ENCODE results near the gene LYZL6.
A peak's percentile ranks its signal among the peaks of the same experiment; 100 is the strongest.

Gene LYZL6

DNA sequence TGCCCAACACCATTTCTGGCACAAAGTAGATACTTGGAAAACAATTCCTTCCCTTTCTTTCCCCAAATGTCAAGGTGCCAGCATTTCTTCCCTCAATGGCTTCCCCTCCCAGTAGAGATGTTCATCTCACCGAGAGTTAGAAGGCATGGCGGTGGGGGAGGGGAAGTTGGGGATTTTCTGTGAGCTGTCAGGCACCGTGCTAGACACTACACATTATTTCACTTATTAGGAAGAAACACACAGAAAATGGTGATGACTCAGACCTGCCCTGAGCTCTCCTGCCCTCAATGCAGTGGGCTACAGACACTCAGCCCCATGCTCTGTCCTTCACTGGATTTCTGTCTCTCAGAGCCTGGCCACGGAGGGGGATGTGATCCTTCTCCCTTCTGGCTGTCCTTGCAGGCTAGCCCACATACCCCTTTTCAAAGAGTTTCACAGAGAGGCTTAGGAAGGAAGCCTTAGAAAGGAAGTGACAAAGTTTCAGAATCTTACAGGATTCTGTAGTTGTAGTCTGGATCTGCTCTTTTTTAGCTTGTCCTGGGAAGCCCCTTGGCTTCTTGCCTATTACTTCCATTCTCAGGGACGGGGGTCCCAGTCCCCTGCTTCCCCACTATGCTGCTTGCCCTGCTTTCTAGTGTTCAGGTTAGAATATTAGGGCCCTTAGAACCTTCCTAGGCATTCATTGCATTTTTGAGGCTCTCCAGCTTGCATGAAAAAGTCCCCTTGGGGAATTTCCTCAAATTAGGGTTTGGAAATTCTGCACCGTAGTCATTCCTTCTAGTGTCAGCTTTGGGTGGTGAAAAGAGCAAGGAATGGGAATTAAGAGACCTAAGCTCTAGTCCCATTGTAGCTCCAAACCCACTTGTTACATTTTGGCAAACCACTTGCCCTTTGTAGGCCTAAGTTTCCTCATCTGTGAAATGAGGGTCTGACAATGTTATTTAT is 51.1 kb downstream of the LYZL6 start:
- ChIA-PET CTCF (interaction anchor here (0.9 kb wide), 1 partner anchor 11 kb away, joined by 3 read pairs; no protein-coding TSS in a partner anchor), POLR2A (no interaction called here)
- TF ChIP-seq, protein P1, sequence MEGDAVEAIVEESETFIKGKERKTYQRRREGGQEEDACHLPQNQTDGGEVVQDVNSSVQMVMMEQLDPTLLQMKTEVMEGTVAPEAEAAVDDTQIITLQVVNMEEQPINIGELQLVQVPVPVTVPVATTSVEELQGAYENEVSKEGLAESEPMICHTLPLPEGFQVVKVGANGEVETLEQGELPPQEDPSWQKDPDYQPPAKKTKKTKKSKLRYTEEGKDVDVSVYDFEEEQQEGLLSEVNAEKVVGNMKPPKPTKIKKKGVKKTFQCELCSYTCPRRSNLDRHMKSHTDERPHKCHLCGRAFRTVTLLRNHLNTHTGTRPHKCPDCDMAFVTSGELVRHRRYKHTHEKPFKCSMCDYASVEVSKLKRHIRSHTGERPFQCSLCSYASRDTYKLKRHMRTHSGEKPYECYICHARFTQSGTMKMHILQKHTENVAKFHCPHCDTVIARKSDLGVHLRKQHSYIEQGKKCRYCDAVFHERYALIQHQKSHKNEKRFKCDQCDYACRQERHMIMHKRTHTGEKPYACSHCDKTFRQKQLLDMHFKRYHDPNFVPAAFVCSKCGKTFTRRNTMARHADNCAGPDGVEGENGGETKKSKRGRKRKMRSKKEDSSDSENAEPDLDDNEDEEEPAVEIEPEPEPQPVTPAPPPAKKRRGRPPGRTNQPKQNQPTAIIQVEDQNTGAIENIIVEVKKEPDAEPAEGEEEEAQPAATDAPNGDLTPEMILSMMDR (IDR thresholded peaks at IDR 0.05; ENCODE audit: insufficient read depth, low read length, missing control alignments) = no peak
- no peak for DNase-seq (ENCODE audit: low read depth, low spot score)
- no peak overlapping the region for H3K4me3 ChIP-seq (ENCODE audit: low read depth, low read length)

DNA sequence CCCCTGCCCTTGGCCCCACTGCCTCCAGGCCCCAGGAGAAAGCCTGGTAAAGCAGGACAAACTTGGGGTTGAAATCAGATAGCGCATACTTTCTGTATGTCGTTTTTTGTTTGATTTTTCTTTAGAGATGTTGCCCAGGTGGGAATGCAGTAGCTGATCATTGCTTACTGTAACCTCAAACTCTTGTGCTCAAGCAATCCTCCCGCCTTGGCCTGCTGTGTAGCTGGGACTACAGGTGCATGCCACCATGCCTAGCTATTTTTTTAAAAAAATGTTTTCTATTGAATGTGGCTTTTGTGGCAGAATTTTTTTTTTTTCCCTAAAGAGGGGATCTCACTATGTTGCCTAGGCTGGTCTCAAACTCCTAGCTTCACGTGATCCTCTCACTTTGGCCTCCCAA is 52.2 kb downstream of the LYZL6 start:
- DNase-seq (ENCODE audit: low read depth, low spot score) = no peak
- H3K4me3 ChIP-seq (ENCODE audit: low read depth, low read length) = no peak overlapping the region
- ChIA-PET POLR2A (no interaction called here), CTCF (no interaction called here)
- TF ChIP-seq, protein P1 (IDR thresholded peaks at IDR 0.05; ENCODE audit: insufficient read depth, low read length, missing control alignments) = no peak

DNA sequence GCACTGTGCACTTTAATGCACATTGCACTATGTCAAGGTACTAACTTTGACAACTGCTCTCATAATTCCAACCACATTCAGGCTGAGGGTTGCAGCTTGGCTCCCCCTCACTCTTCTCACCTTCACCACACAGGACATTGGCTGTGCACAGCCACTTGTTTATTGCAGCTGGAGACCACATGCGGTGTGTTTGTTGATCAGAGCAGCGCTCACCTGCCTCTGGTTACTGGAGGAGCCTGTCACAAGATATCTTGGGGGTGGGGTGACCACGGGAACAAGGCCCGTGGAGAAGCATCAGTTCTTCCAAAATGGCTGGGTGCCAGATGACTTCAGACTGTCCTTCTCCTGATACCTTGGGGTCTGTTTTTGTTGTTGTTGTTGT is 52.7 kb downstream of the LYZL6 start:
- POLR2A ChIA-PET = no interaction called here
- no peak for DNase-seq (ENCODE audit: low read depth, low spot score)
- no peak overlapping the region for H3K4me3 ChIP-seq (ENCODE audit: low read depth, low read length)
- TF ChIP-seq, protein P1 (IDR thresholded peaks at IDR 0.05; ENCODE audit: insufficient read depth, low read length, missing control alignments) = no peak
- CTCF ChIA-PET = interaction anchor here (0.6 kb wide), 1 partner anchor 42 kb away, joined by 3 read pairs; no protein-coding TSS in a partner anchor

DNA sequence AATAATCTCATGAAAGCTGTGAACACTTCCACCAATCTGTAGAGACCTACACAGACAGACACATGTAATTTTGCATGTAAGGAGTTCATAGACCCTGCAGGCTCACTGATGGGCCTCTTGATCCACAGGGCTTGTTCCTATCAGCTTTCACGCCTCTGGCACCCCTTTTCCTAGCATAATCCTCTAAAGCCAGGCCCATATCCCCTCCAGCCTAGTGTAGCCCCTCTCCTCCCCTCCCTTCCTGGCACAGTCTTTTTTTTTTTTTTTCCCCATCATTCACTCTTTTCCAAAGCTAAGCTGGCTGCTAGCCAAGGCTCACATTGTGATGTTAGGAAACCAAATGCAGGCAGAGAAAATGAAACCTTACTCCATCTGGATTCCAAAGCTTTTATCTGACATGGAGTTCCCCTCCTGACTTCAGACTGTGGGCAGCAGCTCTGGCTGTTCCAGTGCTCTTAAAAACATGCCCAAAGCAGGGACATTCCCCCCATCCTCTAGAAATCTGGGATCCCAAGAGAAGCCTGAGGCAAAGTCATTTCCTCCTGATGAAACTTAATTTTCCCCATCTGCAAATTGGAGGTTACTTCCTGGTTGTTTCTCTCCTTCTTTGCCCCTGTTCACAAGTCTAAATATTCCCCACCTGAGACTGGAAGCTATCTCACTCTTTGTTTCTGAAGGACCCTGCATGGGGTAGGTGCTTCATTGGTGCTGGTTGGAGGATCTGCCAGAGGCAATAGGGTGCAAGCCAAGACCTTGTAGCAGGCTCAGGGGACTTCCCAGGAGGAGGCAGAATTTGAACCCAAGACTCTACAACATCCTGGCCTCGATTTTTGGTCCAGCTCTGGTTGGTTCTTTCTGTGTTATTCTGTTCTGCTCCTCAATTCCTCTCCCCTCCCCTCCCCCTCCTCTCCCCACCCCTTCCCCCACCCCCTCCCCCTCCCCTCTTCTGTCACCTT is 53.4 kb downstream of the LYZL6 start:
- H3K4me3 ChIP-seq (ENCODE audit: low read depth, low read length) = no peak overlapping the region
- DNase-seq (ENCODE audit: low read depth, low spot score) = peak; percentile 36
- POLR2A ChIA-PET = no interaction called here

DNA sequence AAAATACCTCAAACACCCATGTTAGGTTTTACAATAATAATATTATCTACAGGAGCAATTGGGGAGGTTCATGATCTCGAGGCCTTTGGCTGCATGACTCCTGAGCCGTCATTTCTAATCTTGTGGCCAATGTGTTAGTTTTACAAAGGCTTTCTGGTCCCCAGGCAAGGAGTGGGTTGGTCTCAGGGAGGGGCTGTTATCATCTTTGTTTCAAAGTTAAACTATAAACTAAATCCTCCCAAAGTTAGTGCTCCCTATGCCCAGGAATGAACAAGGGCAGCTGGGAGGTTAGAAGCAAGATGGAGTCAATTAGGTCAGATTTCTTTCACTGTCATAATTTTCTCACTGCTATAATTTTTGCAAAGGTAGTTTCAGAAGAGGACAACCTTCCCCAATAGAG is 54.3 kb downstream of the LYZL6 start:
- CTCF ChIA-PET = no interaction called here

More for the DNA sequence above, 53.4 kb downstream of the LYZL6 start:
- CTCF ChIA-PET = interaction anchor here (0.6 to 0.7 kb wide), 2 partner anchors 40 to 43 kb away, joined by 3 read pairs; no protein-coding TSS in a partner anchor
- TF ChIP-seq, protein P1 (IDR thresholded peaks at IDR 0.05; ENCODE audit: insufficient read depth, low read length, missing control alignments) = no peak

More for the DNA sequence above, 54.3 kb downstream of the LYZL6 start:
- no peak for DNase-seq (ENCODE audit: low read depth, low spot score)
- POLR2A ChIA-PET = no interaction called here
- H3K4me3 ChIP-seq (ENCODE audit: low read depth, low read length) = no peak overlapping the region
- TF ChIP-seq, protein P1 (IDR thresholded peaks at IDR 0.05; ENCODE audit: insufficient read depth, low read length, missing control alignments) = no peak

All from AG04449 (cell line).